ENCODE data around the gene SMARCC2. TPM values are rescaled to one million over a fixed set of nuclear protein-coding genes. Genes with fewer than 3 reads are reported as not detected.
A peak's percentile ranks its signal among the peaks of the same experiment; 100 is the strongest.

SMARCC2 gene
- total and polyA plus RNA-seq, 9 of the 15 experiments (the other 6 are each of a cell fraction or from before 2014, with no cell fraction given): 11.9 to 86.0 (median 36.6) TPM

DNA sequence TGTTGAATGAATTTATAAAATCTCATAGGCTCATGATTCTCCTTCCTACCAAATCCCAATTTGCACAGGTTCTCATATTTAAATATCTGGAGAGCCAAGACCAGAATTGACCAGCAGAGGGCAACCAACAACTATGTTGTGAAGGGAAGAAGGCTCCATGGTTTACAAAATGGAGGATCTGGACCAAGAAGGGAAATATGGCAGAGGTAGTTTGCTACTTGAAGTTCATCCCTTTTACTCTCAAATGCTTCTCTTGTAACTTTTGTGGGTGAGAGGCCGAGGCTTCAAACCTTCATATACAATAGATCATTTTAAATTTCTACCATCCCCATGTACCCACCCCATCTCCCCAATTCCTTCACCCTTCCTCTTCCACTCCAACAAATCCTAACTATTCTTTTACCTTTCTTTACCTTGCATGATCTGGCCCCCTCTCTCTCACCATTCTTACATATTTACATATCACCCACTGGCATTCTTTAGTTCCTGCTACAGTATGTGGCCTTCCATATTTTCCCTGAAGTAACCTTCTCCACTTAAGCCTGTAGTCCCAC, 3.8 kb upstream of the SMARCC2 start (continued):
- TF ChIP-seq MTA3 (IDR thresholded peaks at IDR 0.05; ENCODE audit: borderline replicate concordance) (no peak), TCF7L2 (IDR thresholded peaks at IDR 0.05; ENCODE audit: low read depth, low read length) (no peak), MCM7 (IDR thresholded peaks at IDR 0.05) (no peak), CC2D1A (IDR thresholded peaks at IDR 0.05) (peak; percentile 69; the same call in 1 of the 2 replicates), ZNF408 (CRISPR knock-in tag; IDR thresholded peaks at IDR 0.05; ENCODE audit: low read depth) (no peak), ZNF76 (CRISPR knock-in tag; IDR thresholded peaks at IDR 0.05; ENCODE audit: borderline replicate concordance) (no peak), ZC3H4 (CRISPR knock-in tag; IDR thresholded peaks at IDR 0.05; ENCODE audit: borderline replicate concordance) (no peak), PCBP2 (IDR thresholded peaks at IDR 0.05; ENCODE audit: low read depth, low read length, poor library complexity, severe bottlenecking) (peak; percentile 56), MTA1 (IDR thresholded peaks at IDR 0.05; ENCODE audit: borderline replicate concordance) (no peak), NR1H2 (CRISPR knock-in tag; IDR thresholded peaks at IDR 0.05) (no peak), TBP (optimal IDR thresholded peaks at IDR 0.05; ENCODE audit: low read depth, low read length) (peak; percentile 21), TEAD2 (tag; IDR thresholded peaks at IDR 0.05) (no peak), HDGF (IDR thresholded peaks at IDR 0.05) (no peak), FUS (optimal IDR thresholded peaks at IDR 0.05; ENCODE audit: low read depth, low read length) (no peak), ATF7 (IDR thresholded peaks at IDR 0.05) (no peak), FIP1L1 (IDR thresholded peaks at IDR 0.05; ENCODE audit: low read depth, low read length, poor library complexity, severe bottlenecking) (no peak), MAZ (CRISPR knock-in tag; conservative IDR thresholded peaks at IDR 0.05 in 1 of 2, IDR thresholded peaks at IDR 0.05 in 1 of 2) (peak in 1 of 2 experiments; percentile 34; a peak in 1 of 4 replicates), ZNF324 (CRISPR knock-in tag; IDR thresholded peaks at IDR 0.05) (no peak), PRDM10 (IDR thresholded peaks at IDR 0.05; ENCODE audit: partially characterized antibody) (no peak), SNIP1 (IDR thresholded peaks at IDR 0.05; ENCODE audit: low read depth) (0 out of 2 replicates have a peak, but pooled peaks have one; percentile 11), CBX3 (IDR thresholded peaks at IDR 0.05; ENCODE audit: borderline replicate concordance in 1 of 2, low read length in 2 of 2) (no peak)
- TF ChIP-seq, protein P1, sequence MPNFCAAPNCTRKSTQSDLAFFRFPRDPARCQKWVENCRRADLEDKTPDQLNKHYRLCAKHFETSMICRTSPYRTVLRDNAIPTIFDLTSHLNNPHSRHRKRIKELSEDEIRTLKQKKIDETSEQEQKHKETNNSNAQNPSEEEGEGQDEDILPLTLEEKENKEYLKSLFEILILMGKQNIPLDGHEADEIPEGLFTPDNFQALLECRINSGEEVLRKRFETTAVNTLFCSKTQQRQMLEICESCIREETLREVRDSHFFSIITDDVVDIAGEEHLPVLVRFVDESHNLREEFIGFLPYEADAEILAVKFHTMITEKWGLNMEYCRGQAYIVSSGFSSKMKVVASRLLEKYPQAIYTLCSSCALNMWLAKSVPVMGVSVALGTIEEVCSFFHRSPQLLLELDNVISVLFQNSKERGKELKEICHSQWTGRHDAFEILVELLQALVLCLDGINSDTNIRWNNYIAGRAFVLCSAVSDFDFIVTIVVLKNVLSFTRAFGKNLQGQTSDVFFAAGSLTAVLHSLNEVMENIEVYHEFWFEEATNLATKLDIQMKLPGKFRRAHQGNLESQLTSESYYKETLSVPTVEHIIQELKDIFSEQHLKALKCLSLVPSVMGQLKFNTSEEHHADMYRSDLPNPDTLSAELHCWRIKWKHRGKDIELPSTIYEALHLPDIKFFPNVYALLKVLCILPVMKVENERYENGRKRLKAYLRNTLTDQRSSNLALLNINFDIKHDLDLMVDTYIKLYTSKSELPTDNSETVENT (CRISPR knock-in tag; IDR thresholded peaks at IDR 0.05): no peak
- TF ChIP-seq, protein P2, sequence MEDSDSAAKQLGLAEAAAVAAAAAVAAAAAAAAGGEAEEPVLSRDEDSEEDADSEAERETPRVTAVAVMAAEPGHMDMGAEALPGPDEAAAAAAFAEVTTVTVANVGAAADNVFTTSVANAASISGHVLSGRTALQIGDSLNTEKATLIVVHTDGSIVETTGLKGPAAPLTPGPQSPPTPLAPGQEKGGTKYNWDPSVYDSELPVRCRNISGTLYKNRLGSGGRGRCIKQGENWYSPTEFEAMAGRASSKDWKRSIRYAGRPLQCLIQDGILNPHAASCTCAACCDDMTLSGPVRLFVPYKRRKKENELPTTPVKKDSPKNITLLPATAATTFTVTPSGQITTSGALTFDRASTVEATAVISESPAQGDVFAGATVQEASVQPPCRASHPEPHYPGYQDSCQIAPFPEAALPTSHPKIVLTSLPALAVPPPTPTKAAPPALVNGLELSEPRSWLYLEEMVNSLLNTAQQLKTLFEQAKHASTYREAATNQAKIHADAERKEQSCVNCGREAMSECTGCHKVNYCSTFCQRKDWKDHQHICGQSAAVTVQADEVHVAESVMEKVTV (CRISPR knock-in tag; IDR thresholded peaks at IDR 0.05): peak; percentile 79

Data from K562 (cell line).